Measurements from ENCODE around the gene SLC16A3. TPM values are rescaled to one million over a fixed set of nuclear protein-coding genes. Genes with fewer than 3 reads are reported as not detected.

SLC16A3 gene
- total and polyA plus RNA-seq, 2 of the 4 experiments (the other 2 are of a cell fraction) = 49.1 to 181 TPM

GRCh38 chr17:82221341-82221902 is 7.4 kb upstream of the SLC16A3 start:
- H2BK15ac ChIP-seq (ENCODE audit: low read depth, low read length) = peak overlapping the region; percentile 20; the same call in 1 of the 3 replicates
- no peak overlapping the region for H3K23ac ChIP-seq (ENCODE audit: low read depth, low read length)
- H4K91ac ChIP-seq (ENCODE audit: insufficient read depth, low read depth, low read length) = no peak overlapping the region
- no peak overlapping the region for H3K27ac ChIP-seq (ENCODE audit: insufficient read depth, low read length)
- peaks cover 21% of the 10 kb centered on the region for H3K9me1 ChIP-seq (ENCODE audit: insufficient read depth, low read length)
- H2AK5ac ChIP-seq (ENCODE audit: low read depth, low read length) = 0 out of 2 replicates have a peak overlapping the region, but pooled peaks have one; percentile 54
- H2AK9ac ChIP-seq (replicated peaks; ENCODE audit: low read depth, low read length, poor library complexity) = no peak overlapping the region
- peak overlapping the region; percentile 74; the same call in 1 of the 2 replicates for H2BK120ac ChIP-seq (ENCODE audit: low read depth, low read length)
- no peak overlapping the region for H2BK5ac ChIP-seq (ENCODE audit: low read depth, low read length, poor library complexity, severe bottlenecking)
- DNase-seq (no peak), ATAC-seq (ENCODE audit: low read depth) (no peak)
- H4K5ac ChIP-seq (ENCODE audit: low read depth, low read length) = no peak overlapping the region
- H3K4me3 ChIP-seq (ENCODE audit: insufficient read depth, low read depth, low read length) = no peak overlapping the region
- H3K56ac ChIP-seq (ENCODE audit: extremely low read depth, insufficient read depth, low read length) = no peak overlapping the region
- 0 out of 2 replicates have a peak overlapping the region, but pooled peaks have one; percentile 53 for H2BK20ac ChIP-seq (ENCODE audit: low read depth, low read length)
- H3K4ac ChIP-seq (ENCODE audit: low read depth, low read length) = peak overlapping the region; percentile 27; the same call in 1 of the 2 replicates
- no peaks in the 10 kb centered on the region for H3K36me3 ChIP-seq (ENCODE audit: control insufficient read depth, insufficient read depth, low read length)
- H3K4me1 ChIP-seq (ENCODE audit: control insufficient read depth, insufficient read depth, low read length) = peaks cover 27% of the 10 kb centered on the region
- POLR2A ChIA-PET (ENCODE audit: unreplicated experiment) = no interaction called here
- no peaks in the 10 kb centered on the region for H4K20me1 ChIP-seq (ENCODE audit: insufficient read depth, low read length)
- no peak overlapping the region for H3K9ac ChIP-seq (ENCODE audit: low read depth, low read length)
- no peak for TF ChIP-seq MAFK (IDR thresholded peaks at IDR 0.05; ENCODE audit: low read depth, low read length)
- no peak overlapping the region for H3K18ac ChIP-seq (ENCODE audit: low read depth, low read length)
- intact Hi-C loops (cut with micrococcal nuclease) (no loop called here), in situ Hi-C loops (cut with MboI; ENCODE audit: low sequenced_read_pairs) (no loop called here), dilution Hi-C loops (cut with HindIII; ENCODE audit: low sequenced_read_pairs, unreplicated experiment) (no loop called here)
- CTCF ChIA-PET = no interaction called here
- no peak overlapping the region for H3K4me2 ChIP-seq (ENCODE audit: low read depth, low read length)
- H4K8ac ChIP-seq (ENCODE audit: low read depth in 2 of 2, low read length in 2 of 2) = no peak overlapping the region
- H3K79me1 ChIP-seq (ENCODE audit: low read depth in 1 of 2, low read length in 2 of 2) = peaks cover 10 to 51% of the 10 kb centered on the region in 2 experiments; a peak in 3 of 4 replicates
- H3K14ac ChIP-seq (replicated peaks; ENCODE audit: low read depth, low read length) = no peak overlapping the region
- no TSS peak for BruUV-seq (replicated peaks)
- H2AFZ ChIP-seq (replicated peaks; ENCODE audit: low read length, poor library complexity) = no peak overlapping the region
- H3K9me3 ChIP-seq (ENCODE audit: control insufficient read depth, insufficient read depth, low read length) = no peaks in the 10 kb centered on the region
- no peaks in the 10 kb centered on the region for H3K27me3 ChIP-seq (ENCODE audit: control insufficient read depth, insufficient read depth, low read length)
- 27% methylated on average over 4 of the region's 10 CpGs; no CpG with 5 or more reads in 1 of the 2 experiments for WGBS, 2 experiments (ENCODE audit: extremely low coverage in 2 of 2, insufficient read length in 1 of 2)
